SK-N-SH (cell line): ENCODE data around the gene KCNAB3. TPM values are rescaled to one million over a fixed set of nuclear protein-coding genes. Genes with fewer than 3 reads are reported as not detected.

ENCODE experiments used
- CTCF ChIA-PET: fragments of 300-600, 350-600 bp; formaldehyde crosslinking; extraction: SDS; loops from one replicate; lab custom pipeline; 2021; lab: Yijun Ruan, JAX
- POLR2A ChIA-PET: fragments of 350-600 bp; sonication (Branson Sonifier 250); formaldehyde crosslinking; extraction: SDS; loops from one replicate; lab custom pipeline; 2020; ENCODE audit warnings: antibody characterized with exemption, inconsistent platforms; lab: Yijun Ruan, JAX
- DNase-seq: peaks from one replicate; pipeline ENCODE4 v3.0.0; 2012
- H2AFZ ChIP-seq: fragments of 200-600 bp; sonication (generic); 2 replicates; pipeline ENCODE4 v1.8.1; 2016; ENCODE audit warnings: antibody characterized with exemption, mild to moderate bottlenecking, low read depth
- H3F3A ChIP-seq: fragments of 200-600 bp; sonication (generic); replicated peaks from 2 replicates; pipeline ENCODE3; 2016; ENCODE audit warnings: antibody characterized with exemption, mild to moderate bottlenecking; ENCODE audit not compliant: insufficient read depth
- H3K27ac ChIP-seq, 2 experiments: fragments of 200-500 bp in 1 of 2; fragments of 200-600 bp in 1 of 2; sonication (Bioruptor generic) in 1 of 2; sonication (generic), shearing (Covaris generic) in 1 of 2; 2 replicates each; pipeline versions ENCODE4 v1.5.1 to v1.6.1; 2014 to 2016; ENCODE audit warnings: low read depth in 2 of 2, inconsistent platforms in 1 of 2, low read length in 1 of 2, mild to moderate bottlenecking in 1 of 2, mixed read lengths in 1 of 2
- H3K27me3 ChIP-seq: fragments of 200-600 bp; sonication (generic), shearing (Covaris generic); 2 replicates; pipeline ENCODE4 v1.6.1; 2016; ENCODE audit warnings: mixed run types; ENCODE audit not compliant: insufficient read depth
- H3K36me3 ChIP-seq, 2 experiments: fragments of 200-500 bp in 1 of 2; fragments of 200-600 bp in 1 of 2; sonication (Bioruptor generic) in 1 of 2; sonication (generic) in 1 of 2; replicated peaks in 1 of 2; 2 replicates each; pipeline versions ENCODE3 to v1.5.1; 2014 to 2016; ENCODE audit warnings: low read length in 1 of 2, mild to moderate bottlenecking in 1 of 2; ENCODE audit not compliant: insufficient read depth in 2 of 2, control insufficient read depth in 1 of 2
- H3K4me1 ChIP-seq, 2 experiments: fragments of 200-500 bp in 1 of 2; fragments of 200-600 bp in 1 of 2; sonication (Bioruptor generic) in 1 of 2; sonication (generic), shearing (Covaris generic) in 1 of 2; 2 replicates each; pipeline versions ENCODE4 v1.5.1 to v1.6.1; 2014 to 2016; ENCODE audit warnings: low read depth in 1 of 2, low read length in 1 of 2, mixed run types in 1 of 2; ENCODE audit not compliant: insufficient read depth in 2 of 2, control insufficient read depth in 1 of 2
- H3K4me2 ChIP-seq: fragments of 200-600 bp; sonication (generic), shearing (Covaris generic); 2 replicates; pipeline ENCODE4 v1.6.1; 2017; ENCODE audit warnings: mixed run types
- H3K4me3 ChIP-seq, 2 experiments: fragments of 200-500 bp in 1 of 2; fragments of 200-600 bp in 1 of 2; sonication (Bioruptor generic) in 1 of 2; sonication (generic), shearing (Covaris generic) in 1 of 2; 2 replicates each; pipeline versions ENCODE4 v1.5.1 to v1.8.1; 2014 to 2016; ENCODE audit warnings: low read depth in 2 of 2, inconsistent platforms in 1 of 2, low read length in 1 of 2, mild to moderate bottlenecking in 1 of 2, mixed read lengths in 1 of 2, moderate library complexity in 1 of 2
- H3K79me2 ChIP-seq: fragments of 200-600 bp; sonication (generic); 2 replicates; pipeline ENCODE4 v1.8.1; 2017; ENCODE audit warnings: mild to moderate bottlenecking; ENCODE audit not compliant: insufficient read depth
- H3K9ac ChIP-seq: fragments of 200-600 bp; sonication (generic); 2 replicates; pipeline ENCODE4 v1.6.1; 2017; ENCODE audit warnings: mixed run types
- H3K9me2 ChIP-seq: fragments of 200-600 bp; sonication (generic); 2 replicates; pipeline ENCODE4 v1.6.1; 2017; ENCODE audit warnings: mixed run types
- H3K9me3 ChIP-seq: fragments of 200-600 bp; sonication (generic); 2 replicates; pipeline ENCODE4 v1.6.1; 2017; ENCODE audit warnings: mixed run types, mild to moderate bottlenecking, moderate library complexity
- H4K20me1 ChIP-seq: fragments of 200-600 bp; sonication (generic); 2 replicates; pipeline ENCODE4 v1.6.1; 2017; ENCODE audit warnings: mild to moderate bottlenecking, mixed run types; ENCODE audit not compliant: insufficient read depth
- FOSL2 ChIP-seq: IDR thresholded peaks from 2 replicates; pipeline ENCODE4 v1.4.0; 2012; ENCODE audit warnings: low read depth, mild to moderate bottlenecking, moderate library complexity, borderline replicate concordance
- FOXJ3 ChIP-seq: sonication (generic); formaldehyde crosslinking; IDR thresholded peaks from 2 replicates; pipeline ENCODE4 v1.5.1; 2020; ENCODE audit warnings: mild to moderate bottlenecking, missing genetic modification reagents
- FOXM1 ChIP-seq: IDR thresholded peaks from 2 replicates; pipeline ENCODE4 v1.4.0; 2012; ENCODE audit warnings: low read depth, mild to moderate bottlenecking
- GATA2 ChIP-seq: sonication (generic); formaldehyde crosslinking; IDR thresholded peaks from 2 replicates; pipeline ENCODE4 v1.5.0; 2020; ENCODE audit warnings: mild to moderate bottlenecking, missing genetic modification reagents
- IRF3 ChIP-seq: fragments of 150-350 bp; IDR thresholded peaks from 2 replicates; pipeline ENCODE4 v1.6.1; 2016; ENCODE audit warnings: mild to moderate bottlenecking, low read depth, low read length
- NFIC ChIP-seq: IDR thresholded peaks from 2 replicates; pipeline ENCODE4 v1.4.0; 2012; ENCODE audit warnings: borderline replicate concordance
- RCOR1 ChIP-seq: fragments of 150-350 bp; IDR thresholded peaks from 2 replicates; pipeline ENCODE4 v1.6.1; 2017; ENCODE audit warnings: antibody characterized with exemption, low read length
- RFX5 ChIP-seq: IDR thresholded peaks from 2 replicates; pipeline ENCODE4 v1.6.1; 2012; ENCODE audit warnings: mild to moderate bottlenecking, improper control_type of control experiment, low read length
- RXRA ChIP-seq: IDR thresholded peaks from 2 replicates; pipeline ENCODE4 v1.4.0; 2012; ENCODE audit warnings: low read depth, mild to moderate bottlenecking, borderline replicate concordance
- SIN3A ChIP-seq: IDR thresholded peaks from 2 replicates; pipeline ENCODE4 v1.6.1; 2012; ENCODE audit warnings: low read depth, mild to moderate bottlenecking, low read length, moderate library complexity, borderline replicate concordance
- SMC3 ChIP-seq: IDR thresholded peaks from 2 replicates; pipeline ENCODE4 v1.6.1; 2012; ENCODE audit warnings: low read depth, low read length, improper control_type of control experiment
- USF2 ChIP-seq: fragments of 150-350 bp; IDR thresholded peaks from 2 replicates; pipeline ENCODE4 v1.6.1; 2017; ENCODE audit warnings: antibody characterized with exemption, low read length, low read depth, borderline replicate concordance
- YY1 ChIP-seq: IDR thresholded peaks from 2 replicates; pipeline ENCODE4 v1.4.0; 2012; ENCODE audit warnings: low read depth, mild to moderate bottlenecking
- WGBS: methylation state at CpG from one replicate; pipeline ENCODE4 v1.1.6; 2017; ENCODE audit warnings: low lambda C conversion rate; 5-methylcytosine and 5-hydroxymethylcytosine counted together
- polyA plus RNA-seq, 3 experiments: library from polyadenylated mRNA; depleted of rRNA; stranded (reverse); fragments of >200 nt; gene quantifications; 2 replicates each; pipeline ENCODE4 v1.2.3, GENCODE V29; 2012
- TF ChIP-seq, protein P1 (sequence below): IDR thresholded peaks from 2 replicates; pipeline ENCODE4 v1.6.1; 2012; ENCODE audit warnings: mild to moderate bottlenecking, low read depth, low read length, moderate library complexity

Gene KCNAB3
- polyA plus RNA-seq, 1 of the 3 experiments (the other 2 are of a cell fraction): 4.4 TPM

GRCh38 chr17:7947651-7948050, 18.0 kb upstream of the KCNAB3 start:
- CTCF ChIA-PET: interaction anchor here (0.8 to 2.0 kb wide), 5 partner anchors 15 to 185 kb away, joined by 3 to 5 read pairs (median 4); partner anchors contain the start of genes CNTROB and TRAPPC1
- Histone ChIP-seq H3F3A (no peaks in the 10 kb centered on the region), H3K27ac (no peak overlapping the region), H3K9me2 (no peaks in the 10 kb centered on the region), H2AFZ (no peak overlapping the region), H3K36me3 (peaks cover 25 to 62% of the 10 kb centered on the region in 2 experiments), H3K9me3 (no peaks in the 10 kb centered on the region), H3K9ac (no peak overlapping the region), H3K4me2 (no peak overlapping the region), H3K4me3 (no peak overlapping the region), H4K20me1 (no peaks in the 10 kb centered on the region), H3K4me1 (no peaks in the 10 kb centered on the region), H3K27me3 (no peaks in the 10 kb centered on the region), H3K79me2 (no peaks in the 10 kb centered on the region)
- WGBS: 84% methylated on average over 5 of the region's 5 CpGs
- DNase-seq: no peak
- POLR2A ChIA-PET: no interaction called here
- no peak for TF ChIP-seq YY1
- TF ChIP-seq SMC3: no peak
- TF ChIP-seq USF2: no peak
- TF ChIP-seq IRF3: no peak
- TF ChIP-seq FOXM1: no peak
- TF ChIP-seq, protein P1, sequence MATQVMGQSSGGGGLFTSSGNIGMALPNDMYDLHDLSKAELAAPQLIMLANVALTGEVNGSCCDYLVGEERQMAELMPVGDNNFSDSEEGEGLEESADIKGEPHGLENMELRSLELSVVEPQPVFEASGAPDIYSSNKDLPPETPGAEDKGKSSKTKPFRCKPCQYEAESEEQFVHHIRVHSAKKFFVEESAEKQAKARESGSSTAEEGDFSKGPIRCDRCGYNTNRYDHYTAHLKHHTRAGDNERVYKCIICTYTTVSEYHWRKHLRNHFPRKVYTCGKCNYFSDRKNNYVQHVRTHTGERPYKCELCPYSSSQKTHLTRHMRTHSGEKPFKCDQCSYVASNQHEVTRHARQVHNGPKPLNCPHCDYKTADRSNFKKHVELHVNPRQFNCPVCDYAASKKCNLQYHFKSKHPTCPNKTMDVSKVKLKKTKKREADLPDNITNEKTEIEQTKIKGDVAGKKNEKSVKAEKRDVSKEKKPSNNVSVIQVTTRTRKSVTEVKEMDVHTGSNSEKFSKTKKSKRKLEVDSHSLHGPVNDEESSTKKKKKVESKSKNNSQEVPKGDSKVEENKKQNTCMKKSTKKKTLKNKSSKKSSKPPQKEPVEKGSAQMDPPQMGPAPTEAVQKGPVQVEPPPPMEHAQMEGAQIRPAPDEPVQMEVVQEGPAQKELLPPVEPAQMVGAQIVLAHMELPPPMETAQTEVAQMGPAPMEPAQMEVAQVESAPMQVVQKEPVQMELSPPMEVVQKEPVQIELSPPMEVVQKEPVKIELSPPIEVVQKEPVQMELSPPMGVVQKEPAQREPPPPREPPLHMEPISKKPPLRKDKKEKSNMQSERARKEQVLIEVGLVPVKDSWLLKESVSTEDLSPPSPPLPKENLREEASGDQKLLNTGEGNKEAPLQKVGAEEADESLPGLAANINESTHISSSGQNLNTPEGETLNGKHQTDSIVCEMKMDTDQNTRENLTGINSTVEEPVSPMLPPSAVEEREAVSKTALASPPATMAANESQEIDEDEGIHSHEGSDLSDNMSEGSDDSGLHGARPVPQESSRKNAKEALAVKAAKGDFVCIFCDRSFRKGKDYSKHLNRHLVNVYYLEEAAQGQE: no peak
- no peak for TF ChIP-seq RCOR1
- TF ChIP-seq NFIC: no peak
- no peak for TF ChIP-seq FOSL2
- TF ChIP-seq GATA2: no peak
- no peak for TF ChIP-seq SIN3A
- TF ChIP-seq RFX5: no peak
- no peak for TF ChIP-seq FOXJ3 (CRISPR knock-in tag)
- no peak for TF ChIP-seq RXRA
